Activated naive CD4-positive, alpha-beta T cell treated with anti-CD3 and anti-CD28 coated beads, Interleukin-2, amount 10 ng/mL, durations not matched to agents 7 days and 5 days (primary cell): ENCODE results near the gene FAM117B.
A peak's percentile ranks its signal among the peaks of the same experiment; 100 is the strongest.

Experiments
- CTCF ChIA-PET: fragments of 350-600 bp; sonication (Branson Sonifier 250); formaldehyde crosslinking; loops from one replicate; lab custom pipeline; 2021; ENCODE audit warnings: antibody characterized with exemption; lab: Charles Lee
- DNase-seq: peaks from one replicate; pipeline ENCODE4 v3.0.0-alpha.2; 2020
- H3K27ac Mint-ChIP-seq: one replicate; pipeline ENCODE4 v1.8.0; 2021; ENCODE audit warnings: mild to moderate bottlenecking, moderate library complexity, mixed read lengths
- H3K27me3 Mint-ChIP-seq: one replicate; pipeline ENCODE4 v1.8.0; 2021; ENCODE audit warnings: mild to moderate bottlenecking, mixed read lengths
- H3K36me3 Mint-ChIP-seq: one replicate; pipeline ENCODE4 v1.8.0; 2021; ENCODE audit warnings: mixed read lengths
- H3K4me1 Mint-ChIP-seq: one replicate; pipeline ENCODE4 v1.8.0; 2021; ENCODE audit warnings: mixed read lengths
- H3K4me3 Mint-ChIP-seq: one replicate; pipeline ENCODE4 v1.8.0; 2021; ENCODE audit warnings: mild to moderate bottlenecking, moderate library complexity, mixed read lengths
- H3K9me3 Mint-ChIP-seq: one replicate; pipeline ENCODE4 v1.8.0; 2021; ENCODE audit warnings: mixed read lengths

FAM117B gene

GRCh38 chr2:202624133-202624532, 10.6 kb upstream of the FAM117B start:
- no peaks in the 10 kb centered on the region for H3K9me3 Mint-ChIP-seq
- H3K4me3 Mint-ChIP-seq = no peak overlapping the region
- DNase-seq = no peak
- no peak overlapping the region for H3K27ac Mint-ChIP-seq
- H3K27me3 Mint-ChIP-seq = no peaks in the 10 kb centered on the region
- no peaks in the 10 kb centered on the region for H3K4me1 Mint-ChIP-seq
- no peaks in the 10 kb centered on the region for H3K36me3 Mint-ChIP-seq
- CTCF ChIA-PET = no interaction called here

- DNase-seq = no peak
- Mint-ChIP-seq H3K4me1 (peaks cover 7% of the 10 kb centered on the region), H3K4me3 (no peak overlapping the region), H3K36me3 (no peaks in the 10 kb centered on the region), H3K27ac (no peak overlapping the region), H3K27me3 (no peaks in the 10 kb centered on the region), H3K9me3 (no peaks in the 10 kb centered on the region)
- CTCF ChIA-PET = no interaction called here
Measured at GRCh38 chr2:202627042-202627441, 7.7 kb upstream of the FAM117B start.

DNA sequence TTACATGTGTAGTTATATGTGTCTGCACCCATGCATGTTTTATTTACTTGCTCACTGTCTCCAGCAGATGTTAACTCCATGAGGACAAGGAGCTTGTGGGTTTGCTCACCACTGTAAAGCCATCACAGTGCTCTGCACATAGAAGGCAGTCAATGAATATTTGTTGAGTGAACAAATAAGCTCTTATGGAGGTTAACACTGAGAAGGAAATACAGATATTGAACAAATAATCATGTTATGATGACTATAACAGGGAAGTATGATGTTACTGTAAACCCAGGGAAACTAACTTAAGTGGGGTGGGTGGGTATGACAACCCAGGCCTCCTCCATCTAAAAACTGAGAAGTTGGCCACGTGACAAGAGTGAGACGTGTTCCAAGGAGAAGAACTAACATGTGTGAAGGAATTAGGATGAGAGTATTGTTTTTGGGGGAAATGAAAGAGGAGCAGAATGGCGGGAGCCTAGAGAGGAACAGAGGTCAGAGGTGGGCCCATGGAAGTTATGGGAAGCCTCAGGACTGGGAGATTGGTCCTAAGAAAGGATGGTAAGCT, 6.0 kb upstream of the FAM117B start:
- Mint-ChIP-seq H3K4me1 (peaks cover 19% of the 10 kb centered on the region), H3K9me3 (no peaks in the 10 kb centered on the region), H3K4me3 (no peak overlapping the region), H3K27ac (no peak overlapping the region), H3K27me3 (no peaks in the 10 kb centered on the region), H3K36me3 (no peaks in the 10 kb centered on the region)
- CTCF ChIA-PET = no interaction called here
- DNase-seq = no peak

DNA sequence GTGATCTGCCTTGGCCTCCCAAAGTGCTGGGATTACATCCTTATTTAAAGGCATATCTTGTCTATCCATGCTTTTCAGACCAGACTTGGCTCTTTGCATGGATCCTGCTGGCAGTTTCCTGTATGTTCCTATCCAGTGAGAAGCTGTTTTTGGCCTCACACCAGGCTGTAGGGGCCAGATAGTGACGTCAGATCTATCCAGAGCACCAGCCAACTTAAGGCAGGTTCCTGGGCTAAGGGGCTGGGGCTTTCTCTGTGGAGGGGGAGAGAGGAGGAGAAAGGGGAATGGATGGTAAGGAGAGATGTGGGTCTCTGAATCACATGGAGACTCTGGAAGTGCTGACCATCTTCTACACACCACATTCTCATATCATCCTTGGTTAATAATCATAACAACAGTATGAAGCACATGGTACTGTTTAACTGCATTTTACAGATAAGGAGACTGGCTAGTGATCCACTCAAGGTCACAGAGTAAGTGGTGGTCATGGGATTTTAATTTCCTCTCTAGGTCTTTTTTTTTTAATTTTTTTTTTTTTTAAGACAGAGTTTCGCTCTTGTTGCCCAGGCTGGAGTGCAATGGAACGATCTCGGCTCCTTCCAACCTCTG, 2.0 kb upstream of the FAM117B start:
- Mint-ChIP-seq H3K27me3 (peaks cover 4% of the 10 kb centered on the region), H3K4me3 (peak overlapping the region; percentile 8), H3K36me3 (peaks cover 10% of the 10 kb centered on the region), H3K4me1 (peaks cover 40% of the 10 kb centered on the region), H3K9me3 (no peaks in the 10 kb centered on the region), H3K27ac (no peak overlapping the region)
- no peak for DNase-seq
- CTCF ChIA-PET = no interaction called here

DNA sequence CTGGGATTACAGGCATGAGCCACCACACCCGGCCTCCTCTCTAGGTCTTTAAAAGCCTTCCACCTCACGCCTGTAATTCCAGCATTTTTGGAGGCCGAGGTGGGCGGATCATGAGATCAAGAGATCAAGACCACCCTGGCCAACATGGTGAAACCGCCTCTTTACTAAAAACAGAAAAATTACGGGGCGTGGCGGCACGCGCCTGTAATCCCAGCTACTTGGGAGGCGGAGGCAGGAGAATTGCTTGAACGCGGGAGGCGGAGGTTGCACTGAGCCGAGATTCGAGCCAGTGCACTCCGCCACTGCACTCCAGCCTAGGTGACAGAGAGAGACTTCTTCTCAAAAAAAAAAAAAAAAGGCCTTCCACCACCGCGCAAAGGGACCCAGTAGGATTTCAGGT, 1.3 kb upstream of the FAM117B start:
- peaks cover 47% of the 10 kb centered on the region for H3K4me1 Mint-ChIP-seq
- DNase-seq = no peak
- peaks cover 14% of the 10 kb centered on the region for H3K36me3 Mint-ChIP-seq
- H3K4me3 Mint-ChIP-seq = peak overlapping the region; percentile 91
- H3K27ac Mint-ChIP-seq = no peak overlapping the region
- peaks cover 4% of the 10 kb centered on the region for H3K27me3 Mint-ChIP-seq
- CTCF ChIA-PET = interaction anchor here (6.3 kb wide), 1 partner anchor 44 kb away, joined by 27 read pairs; no protein-coding TSS in a partner anchor
- H3K9me3 Mint-ChIP-seq = no peaks in the 10 kb centered on the region

GRCh38 chr2:202635428-202636212, 851 bp downstream of the FAM117B start:
- Mint-ChIP-seq H3K27me3 (peaks cover 4% of the 10 kb centered on the region), H3K4me1 (peaks cover 68% of the 10 kb centered on the region), H3K9me3 (no peaks in the 10 kb centered on the region), H3K36me3 (peaks cover 24% of the 10 kb centered on the region), H3K4me3 (peak overlapping the region; percentile 91), H3K27ac (peak overlapping the region; percentile 93)
- peak; percentile 89 for DNase-seq
- CTCF ChIA-PET = interaction anchor here (1.1 to 6.3 kb wide), 3 partner anchors 31 to 235 kb away, joined by 4 to 27 read pairs (median 5); no protein-coding TSS in a partner anchor

DNA sequence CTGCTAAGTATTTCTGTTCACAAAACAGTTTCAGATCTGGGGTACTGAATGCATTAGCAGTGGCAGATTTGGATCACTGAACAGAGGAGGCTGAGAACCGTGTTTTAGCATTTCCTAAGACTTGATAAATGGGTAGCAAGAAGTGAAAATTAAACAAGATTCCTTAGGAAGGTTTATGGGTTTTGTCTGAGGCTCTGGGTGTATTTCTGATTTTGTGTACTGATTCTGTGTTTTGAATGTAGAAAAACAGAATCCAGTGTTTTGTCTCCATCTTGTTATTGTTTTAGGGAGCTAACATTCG, 1.4 kb downstream of the FAM117B start:
- Mint-ChIP-seq H3K9me3 (no peaks in the 10 kb centered on the region), H3K36me3 (peaks cover 28% of the 10 kb centered on the region), H3K27ac (peak overlapping the region; percentile 93), H3K4me3 (peak overlapping the region; percentile 88), H3K4me1 (peaks cover 71% of the 10 kb centered on the region), H3K27me3 (peaks cover 4% of the 10 kb centered on the region)
- no peak for DNase-seq
- CTCF ChIA-PET = interaction anchor here (1.1 to 6.3 kb wide), 3 partner anchors 31 to 234 kb away, joined by 4 to 27 read pairs (median 5); no protein-coding TSS in a partner anchor

DNA sequence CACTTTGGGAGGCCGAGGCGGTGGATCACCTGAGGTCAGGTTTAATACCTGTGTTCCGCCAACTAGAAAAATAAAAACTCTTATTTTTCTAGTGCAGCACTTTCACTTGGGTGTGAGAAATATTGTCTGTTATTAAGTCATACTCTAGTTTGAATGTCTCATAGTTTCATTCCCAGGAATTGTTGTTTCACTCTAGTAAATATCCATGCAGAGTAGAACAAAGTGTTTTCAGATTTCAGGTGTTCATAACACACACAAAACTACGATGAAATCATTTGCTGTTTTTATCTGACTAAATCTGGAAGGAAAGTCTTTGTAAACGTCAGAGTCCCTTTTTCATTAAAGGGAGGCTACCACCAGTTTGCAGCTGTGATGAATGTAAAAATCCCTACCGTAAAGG, 4.0 kb downstream of the FAM117B start:
- Mint-ChIP-seq H3K27me3 (peaks cover 4% of the 10 kb centered on the region), H3K4me1 (peaks cover 59% of the 10 kb centered on the region), H3K4me3 (peak overlapping the region; percentile 88), H3K36me3 (peaks cover 29% of the 10 kb centered on the region), H3K27ac (peak overlapping the region; percentile 74), H3K9me3 (no peaks in the 10 kb centered on the region)
- CTCF ChIA-PET = interaction anchor here (6.3 kb wide), 1 partner anchor 49 kb away, joined by 27 read pairs; no protein-coding TSS in a partner anchor
- no peak for DNase-seq

DNA sequence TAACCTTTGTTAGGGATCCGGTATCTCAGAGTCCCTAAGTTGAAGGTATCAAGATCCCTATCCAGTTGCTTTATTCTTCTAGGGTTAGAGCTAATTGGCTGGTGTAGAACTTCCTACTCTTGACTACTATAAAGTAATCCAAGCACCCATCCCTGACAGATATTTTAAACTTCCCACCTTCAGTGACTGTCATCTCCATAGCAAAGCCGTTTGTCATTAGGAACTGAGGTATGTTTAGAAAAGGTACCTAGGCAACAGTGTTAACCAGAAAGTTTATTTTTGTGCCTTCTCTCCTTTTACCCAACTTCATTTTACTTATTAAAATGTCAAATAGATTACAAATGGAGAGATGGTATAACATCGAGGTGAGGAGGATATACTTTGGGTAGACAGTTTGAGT, 4.5 kb downstream of the FAM117B start:
- no peak for DNase-seq
- CTCF ChIA-PET = interaction anchor here (6.3 kb wide), 1 partner anchor 50 kb away, joined by 27 read pairs; no protein-coding TSS in a partner anchor
- H3K27ac Mint-ChIP-seq = peak overlapping the region; percentile 74
- peaks cover 29% of the 10 kb centered on the region for H3K36me3 Mint-ChIP-seq
- peak overlapping the region; percentile 88 for H3K4me3 Mint-ChIP-seq
- peaks cover 4% of the 10 kb centered on the region for H3K27me3 Mint-ChIP-seq
- H3K9me3 Mint-ChIP-seq = no peaks in the 10 kb centered on the region
- peaks cover 59% of the 10 kb centered on the region for H3K4me1 Mint-ChIP-seq

GRCh38 chr2:202642567-202642966, 7.8 kb downstream of the FAM117B start:
- Mint-ChIP-seq H3K27ac (no peak overlapping the region), H3K4me3 (no peak overlapping the region), H3K36me3 (peaks cover 26% of the 10 kb centered on the region), H3K27me3 (no peaks in the 10 kb centered on the region), H3K4me1 (peaks cover 69% of the 10 kb centered on the region), H3K9me3 (no peaks in the 10 kb centered on the region)
- DNase-seq = no peak
- CTCF ChIA-PET = no interaction called here

GRCh38 chr2:202643012-202643858, 8.5 kb downstream of the FAM117B start:
- no peaks in the 10 kb centered on the region for H3K9me3 Mint-ChIP-seq
- H3K4me3 Mint-ChIP-seq = peak overlapping the region; percentile 68
- H3K36me3 Mint-ChIP-seq = peaks cover 26% of the 10 kb centered on the region
- H3K4me1 Mint-ChIP-seq = peaks cover 69% of the 10 kb centered on the region
- H3K27ac Mint-ChIP-seq = no peak overlapping the region
- CTCF ChIA-PET = interaction anchor here (0.6 to 1.2 kb wide), 2 partner anchors 27 to 54 kb away, joined by 3 read pairs; no protein-coding TSS in a partner anchor
- no peaks in the 10 kb centered on the region for H3K27me3 Mint-ChIP-seq
- peak; percentile 34 for DNase-seq

- Mint-ChIP-seq H3K4me1 (peaks cover 63% of the 10 kb centered on the region), H3K27ac (no peak overlapping the region), H3K9me3 (no peaks in the 10 kb centered on the region), H3K27me3 (no peaks in the 10 kb centered on the region), H3K36me3 (peaks cover 17% of the 10 kb centered on the region), H3K4me3 (no peak overlapping the region)
- no peak for DNase-seq
- CTCF ChIA-PET = no interaction called here
Measured at GRCh38 chr2:202652119-202652518, 17.4 kb downstream of the FAM117B start.

DNA sequence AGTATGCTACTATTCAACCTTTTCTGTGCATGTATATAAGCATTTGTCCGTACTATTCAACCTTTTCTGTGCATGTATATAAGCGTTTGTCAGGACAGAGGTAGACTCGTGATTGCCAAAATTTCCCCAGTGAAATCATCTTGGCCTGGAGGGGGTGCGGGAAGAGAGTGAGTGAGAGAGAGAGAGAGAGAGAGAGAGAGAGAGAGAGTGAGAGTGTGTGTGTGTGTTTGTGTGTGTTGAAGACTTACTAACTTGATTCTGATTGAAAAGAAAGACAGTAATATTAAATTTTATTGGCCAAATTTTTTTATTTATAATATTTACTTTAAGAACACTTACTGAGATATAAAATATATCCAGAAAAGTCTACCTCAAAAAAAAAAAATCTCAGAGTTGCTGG, 19.1 kb downstream of the FAM117B start:
- no peak overlapping the region for H3K4me3 Mint-ChIP-seq
- CTCF ChIA-PET = no interaction called here

DNA sequence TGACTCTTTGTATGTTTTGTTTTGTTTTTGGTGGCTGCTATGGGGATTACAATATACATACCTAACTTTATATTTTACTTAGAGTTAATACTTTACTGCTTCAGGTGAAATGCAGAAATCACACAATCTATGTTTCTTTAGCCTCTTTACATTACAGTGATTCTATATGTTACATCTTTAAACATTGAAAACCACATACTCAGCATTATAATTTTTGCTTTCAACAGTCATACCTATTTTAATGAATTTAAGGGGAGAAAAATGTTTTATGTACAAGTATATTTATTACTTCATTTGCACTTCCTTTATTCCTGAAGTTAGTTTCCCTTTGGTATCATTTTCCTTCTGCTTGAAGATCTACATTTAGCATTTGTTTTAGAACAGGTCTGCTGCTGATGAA, 23.1 kb downstream of the FAM117B start:
- DNase-seq = no peak
- Mint-ChIP-seq H3K36me3 (peaks cover 15% of the 10 kb centered on the region), H3K4me3 (no peak overlapping the region), H3K4me1 (peaks cover 56% of the 10 kb centered on the region), H3K9me3 (no peaks in the 10 kb centered on the region), H3K27ac (no peak overlapping the region), H3K27me3 (no peaks in the 10 kb centered on the region)
- CTCF ChIA-PET = no interaction called here

More for the DNA sequence above, 19.1 kb downstream of the FAM117B start:
- no peak for DNase-seq
- H3K27ac Mint-ChIP-seq = no peak overlapping the region
- peaks cover 66% of the 10 kb centered on the region for H3K4me1 Mint-ChIP-seq
- H3K27me3 Mint-ChIP-seq = no peaks in the 10 kb centered on the region
- peaks cover 16% of the 10 kb centered on the region for H3K36me3 Mint-ChIP-seq
- H3K9me3 Mint-ChIP-seq = no peaks in the 10 kb centered on the region
